ENCODE data around the gene PGLYRP1. TPM values are rescaled to one million over a fixed set of nuclear protein-coding genes. Genes with fewer than 3 reads are reported as not detected.

PGLYRP1 gene
- total and polyA plus RNA-seq, 2 of the 13 experiments (the other 11 are each of a cell fraction or from before 2014, with no cell fraction given), result not detected

DNA sequence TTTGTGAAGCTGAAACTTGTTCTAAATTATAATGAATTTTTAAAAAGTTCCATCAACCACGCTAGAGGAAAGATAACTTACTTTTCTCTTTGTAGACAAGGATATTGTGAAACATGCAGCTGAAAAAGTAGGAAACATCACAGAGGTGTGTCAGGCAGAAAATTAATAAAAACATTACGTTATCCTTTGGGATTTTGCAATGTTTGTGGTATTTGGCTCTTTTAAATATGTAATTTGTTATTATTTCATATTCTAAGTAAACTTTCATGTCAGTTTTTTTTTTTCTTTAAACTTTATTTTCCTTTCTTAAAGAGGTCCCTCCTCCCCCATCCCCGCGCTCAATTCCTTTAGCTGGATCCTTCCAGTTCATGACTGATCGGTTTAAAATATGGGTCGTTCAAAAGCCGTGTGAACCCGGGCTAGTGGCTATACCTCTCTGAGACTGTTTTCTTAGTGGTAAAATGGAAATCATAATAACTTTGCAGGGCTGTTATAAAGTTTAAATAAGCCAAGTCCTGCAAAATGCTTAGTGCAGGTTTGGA, 28.3 kb downstream of the PGLYRP1 start:
- H3K36me3 ChIP-seq (replicated peaks in 1 of 2; ENCODE audit: control insufficient read depth in 1 of 2, insufficient read depth in 2 of 2, low read length in 2 of 2), result 0 out of 5 replicates have a peak, but pooled peaks cover 0 to 1% of the 10 kb centered on the region in 2 experiments
- peak overlapping the region; percentile 48; the same call in 1 of the 2 replicates for H3K9ac ChIP-seq (ENCODE audit: insufficient read depth, low read depth, low read length)
- peaks cover 12% of the 10 kb centered on the region; the same call in 1 of the 2 replicates for H3K4me1 ChIP-seq (ENCODE audit: insufficient read depth, low read length)
- peaks cover 0 to 8% of the 10 kb centered on the region in 2 experiments; a peak in 1 of 5 replicates for H3K27me3 ChIP-seq (ENCODE audit: control insufficient read depth in 1 of 2, insufficient read depth in 2 of 2, low read length in 2 of 2)
- no peak overlapping the region for H3K27ac ChIP-seq (ENCODE audit: extremely low read length, insufficient read depth, low read length)
- no peaks in the 10 kb centered on the region for H3K9me3 ChIP-seq (ENCODE audit: low read length)
- intact Hi-C loops (cut with micrococcal nuclease; ENCODE audit: unreplicated experiment), result loop anchor here (10.0 kb wide), 1 partner anchor 70 kb away; no protein-coding TSS in a partner anchor
- peaks cover 10% of the 10 kb centered on the region for H3K79me2 ChIP-seq (ENCODE audit: insufficient read depth, low read length)
- WGBS (ENCODE audit: low lambda C conversion rate), result 10% methylated on average over 8 of the region's 8 CpGs
- H4K20me1 ChIP-seq (ENCODE audit: insufficient read depth, low read length), result no peaks in the 10 kb centered on the region
- BruUV-seq (replicated peaks), result no TSS peak
- H2AFZ ChIP-seq (ENCODE audit: low read length), result peak overlapping the region; percentile 39
- FAIRE-seq (no peak), DNase-seq (ENCODE audit: low spot score) (no peak), ATAC-seq (peak; percentile 14)
- peak overlapping the region; percentile 88 for H3K4me2 ChIP-seq (ENCODE audit: low read depth, low read length)
- in situ Hi-C loops (cut with HindIII; ENCODE audit: extremely low pct_ligation_motif_present, low pct_unique_long_range_greater_than_20kb), result no loop called here
- POLR2A ChIA-PET, result interaction anchor here (0.6 to 1.4 kb wide), 11 partner anchors 11 to 667 kb away, joined by 3 to 11 read pairs (median 3); partner anchors contain the start of genes DACT3 and SYMPK
- TF ChIP-seq ZNF431 (CRISPR knock-in tag; IDR thresholded peaks at IDR 0.05; ENCODE audit: borderline replicate concordance, low read depth) (no peak), SOX6 (IDR thresholded peaks at IDR 0.05) (no peak), SOX6 (CRISPR knock-in tag; IDR thresholded peaks at IDR 0.05) (0 out of 2 replicates have a peak, but pooled peaks have one; percentile 20), ATF7 (IDR thresholded peaks at IDR 0.05) (0 out of 2 replicates have a peak, but pooled peaks have one; percentile 11), ATF7 (CRISPR knock-in tag; IDR thresholded peaks at IDR 0.05) (no peak), HOXA5 (CRISPR knock-in tag; IDR thresholded peaks at IDR 0.05) (0 out of 2 replicates have a peak, but pooled peaks have one; percentile 4), FOXP1 (IDR thresholded peaks at IDR 0.05) (no peak), FOXP1 (CRISPR knock-in tag; IDR thresholded peaks at IDR 0.05) (no peak), ZMYM3 (CRISPR knock-in tag; IDR thresholded peaks at IDR 0.05) (peak; percentile 45; the same call in 1 of the 2 replicates), SOX13 (IDR thresholded peaks at IDR 0.05) (no peak), SOX13 (CRISPR knock-in tag; conservative IDR thresholded peaks at IDR 0.05 in 1 of 2, IDR thresholded peaks at IDR 0.05 in 1 of 2) (no peak)
- TF ChIP-seq, protein P1, sequence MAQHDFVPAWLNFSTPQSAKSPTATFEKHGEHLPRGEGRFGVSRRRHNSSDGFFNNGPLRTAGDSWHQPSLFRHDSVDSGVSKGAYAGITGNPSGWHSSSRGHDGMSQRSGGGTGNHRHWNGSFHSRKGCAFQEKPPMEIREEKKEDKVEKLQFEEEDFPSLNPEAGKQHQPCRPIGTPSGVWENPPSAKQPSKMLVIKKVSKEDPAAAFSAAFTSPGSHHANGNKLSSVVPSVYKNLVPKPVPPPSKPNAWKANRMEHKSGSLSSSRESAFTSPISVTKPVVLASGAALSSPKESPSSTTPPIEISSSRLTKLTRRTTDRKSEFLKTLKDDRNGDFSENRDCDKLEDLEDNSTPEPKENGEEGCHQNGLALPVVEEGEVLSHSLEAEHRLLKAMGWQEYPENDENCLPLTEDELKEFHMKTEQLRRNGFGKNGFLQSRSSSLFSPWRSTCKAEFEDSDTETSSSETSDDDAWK (CRISPR knock-in tag; IDR thresholded peaks at IDR 0.05), result no peak
- CTCF ChIA-PET (ENCODE audit: low intra/inter-chr PET ratio, low total read pairs), result no interaction called here
- H3K4me3 ChIP-seq (replicated peaks in 1 of 3; ENCODE audit: insufficient read depth in 1 of 3, low read depth in 2 of 3, low read length in 3 of 3), result peak overlapping the region; percentile 42 to 66 (median 63)

Measured in HepG2 (cell line).